GM18502 (cell line): ENCODE results near the gene ZNF385C.
A peak's percentile ranks its signal among the peaks of the same experiment; 100 is the strongest.
"Not testable (repeated sequence)": the region's sequence is repeated elsewhere in the genome, so short reads cannot be mapped to it uniquely, and the experiment has no call there.

Experiments
- ATAC-seq: cut with Tn5 transposase; IDR thresholded peaks from one replicate; pipeline ENCODE4 v1.9.1; 2021; ENCODE audit warnings: mild to moderate bottlenecking; ENCODE audit not compliant: unreplicated experiment, poor library complexity

ZNF385C gene

GRCh38 chr17:42025936-42026335 lies 72.3 kb downstream of the ZNF385C start:
- ATAC-seq: no peak

- peak; percentile 16 for ATAC-seq
These were observed 73.1 kb downstream of the ZNF385C start for GRCh38 chr17:42025191-42025579.

- no peak for ATAC-seq
These were observed 74.5 kb downstream of the ZNF385C start for GRCh38 chr17:42023524-42024349.

GRCh38 chr17:42020845-42021244 lies 77.4 kb downstream of the ZNF385C start:
- ATAC-seq: not testable (repeated sequence)

- ATAC-seq: peak; percentile 58
These were observed 78.5 kb downstream of the ZNF385C start, which contains the start of gene NKIRAS2 for GRCh38 chr17:42019509-42020404. Gene NKIRAS2, plus strand, starts transcription at chr17:42020090. Its CDS starts 1,488 bp downstream, at chr17:42021578.

GRCh38 chr17:42018988-42019387 lies 79.3 kb downstream of the ZNF385C start:
- no peak for ATAC-seq

GRCh38 chr17:42018339-42018738 lies 79.9 kb downstream of the ZNF385C start:
- no peak for ATAC-seq

- ATAC-seq: no peak
These were observed 80.4 kb downstream of the ZNF385C start for GRCh38 chr17:42017866-42018200.

- ATAC-seq: peak; percentile 78
These were observed 81.1 kb downstream of the ZNF385C start, which contains the start of gene DNAJC7 for GRCh38 chr17:42016941-42017865. Gene DNAJC7, minus strand, starts transcription at chr17:42017439. Its CDS starts 23 bp downstream, at chr17:42017416.

GRCh38 chr17:42016411-42016831 lies 81.9 kb downstream of the ZNF385C start:
- no peak for ATAC-seq

- not testable (repeated sequence) for ATAC-seq
These were observed 84.5 kb downstream of the ZNF385C start for GRCh38 chr17:42013740-42014139.

GRCh38 chr17:42012363-42012762 lies 85.9 kb downstream of the ZNF385C start:
- not testable (repeated sequence) for ATAC-seq

GRCh38 chr17:42010898-42011516 lies 87.3 kb downstream of the ZNF385C start:
- no peak for ATAC-seq

- not testable (repeated sequence) for ATAC-seq
These were observed 88.0 kb downstream of the ZNF385C start for GRCh38 chr17:42010266-42010680.

- no peak for ATAC-seq
These were observed 89.1 kb downstream of the ZNF385C start for GRCh38 chr17:42009170-42009569.

- ATAC-seq: no peak
These were observed 93.1 kb downstream of the ZNF385C start for GRCh38 chr17:42005166-42005565.

- ATAC-seq: no peak
These were observed 95.4 kb downstream of the ZNF385C start for GRCh38 chr17:42002792-42003301.

- no peak for ATAC-seq
These were observed 96.0 kb downstream of the ZNF385C start for GRCh38 chr17:42002175-42002791.

- no peak for ATAC-seq
These were observed 96.5 kb downstream of the ZNF385C start for GRCh38 chr17:42001729-42002128.
